GM11168 (cell line): ENCODE data around the gene PALM3.

Experiments
- in situ Hi-C: fragments of 300-500 bp; cut with MboI; formaldehyde crosslinking; loops from one replicate; pipeline ENCODE4 v1.12.0; 2022; ENCODE audit warnings: low sequenced_read_pairs; ENCODE audit not compliant: unreplicated experiment

Gene PALM3, protein sequence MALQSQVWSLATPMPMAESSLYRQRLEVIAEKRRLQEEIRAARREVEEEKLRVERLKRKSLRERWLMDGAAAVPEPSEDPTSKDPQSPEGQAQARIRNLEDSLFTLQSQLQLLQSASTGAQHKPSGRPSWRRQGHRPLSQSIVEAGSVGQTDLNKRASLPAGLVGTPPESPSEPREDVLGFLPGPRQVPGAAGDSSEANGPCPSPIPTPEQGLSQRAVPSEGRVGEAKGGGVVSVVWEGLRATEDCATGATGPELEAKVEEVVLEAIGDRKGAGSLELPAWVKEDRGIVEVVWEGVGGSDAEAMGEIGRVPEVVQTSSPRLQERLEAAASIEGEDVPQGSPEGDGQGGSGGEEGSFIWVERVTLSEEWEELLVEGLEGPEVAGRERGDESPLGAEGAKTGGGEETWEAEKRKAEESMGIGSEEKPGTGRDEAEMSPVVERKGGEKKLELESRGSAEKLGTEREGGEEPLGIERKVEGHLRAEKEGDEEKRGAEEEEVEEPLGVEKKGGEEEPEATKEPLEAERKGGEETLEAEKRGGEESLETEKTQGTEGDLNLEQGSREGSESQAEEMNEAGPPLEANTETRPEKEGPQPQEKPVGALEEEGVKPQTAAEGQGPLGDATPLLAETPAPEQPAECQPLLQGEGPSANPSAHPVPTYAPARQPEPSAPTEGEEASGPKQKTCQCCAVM

GRCh38 chr19:14061751-14062557 lies at the start of gene PALM3:
Gene PALM3 (minus strand): TSS chr19:14062076. CDS start chr19:14061980, 96 bp downstream.
- in situ Hi-C loops: no loop called here

GRCh38 chr19:14111486-14111885 lies 49.6 kb upstream of the PALM3 start:
- in situ Hi-C loops: no loop called here

GRCh38 chr19:14110650-14111049 lies 48.8 kb upstream of the PALM3 start:
- in situ Hi-C loops: no loop called here

DNA sequence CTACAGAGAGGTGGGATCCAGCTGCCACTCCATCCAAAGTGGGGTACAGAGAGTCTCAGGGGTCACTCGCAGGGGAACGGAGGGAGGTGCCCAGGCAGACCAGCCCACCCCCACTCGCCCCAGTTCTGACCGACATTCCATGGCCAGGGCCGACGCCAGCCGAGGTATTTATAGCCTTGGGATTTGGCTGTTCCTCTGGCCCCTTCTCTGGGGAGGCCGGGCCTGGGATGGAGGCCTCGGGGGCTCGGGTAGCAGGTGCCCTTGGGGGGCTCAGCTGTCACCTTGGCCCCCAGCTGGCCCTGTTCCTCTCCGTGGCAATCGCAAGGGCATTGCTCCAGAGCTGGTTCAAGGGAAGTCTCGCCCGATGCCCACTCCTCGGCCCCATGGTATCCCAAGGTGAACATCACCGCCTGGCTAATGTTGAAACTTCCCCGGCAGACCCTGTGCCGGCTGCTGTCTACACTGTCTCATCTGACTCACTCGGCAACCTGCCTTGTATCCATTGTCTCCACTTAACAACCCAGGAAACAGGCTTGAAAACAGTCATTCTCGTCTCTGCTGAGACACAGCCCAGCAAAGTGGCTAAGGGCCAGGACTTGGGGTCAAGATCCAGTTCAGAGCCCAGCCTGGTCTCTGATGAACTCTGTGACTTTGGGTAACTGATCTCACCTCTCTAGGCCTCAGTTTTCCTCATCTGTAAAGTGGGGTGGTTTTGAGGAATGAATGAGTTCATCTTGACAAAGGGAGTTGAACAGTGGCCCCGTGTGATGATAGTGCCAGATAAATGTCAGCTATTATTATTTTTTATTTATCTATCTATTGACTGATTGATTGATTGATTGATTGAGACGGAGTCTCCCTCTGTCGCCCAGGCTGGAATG lies 45.9 kb upstream of the PALM3 start:
- in situ Hi-C loops: no loop called here

GRCh38 chr19:14106840-14107239 lies 45.0 kb upstream of the PALM3 start:
- in situ Hi-C loops: no loop called here

GRCh38 chr19:14105680-14106079 lies 43.8 kb upstream of the PALM3 start:
- in situ Hi-C loops: no loop called here

DNA sequence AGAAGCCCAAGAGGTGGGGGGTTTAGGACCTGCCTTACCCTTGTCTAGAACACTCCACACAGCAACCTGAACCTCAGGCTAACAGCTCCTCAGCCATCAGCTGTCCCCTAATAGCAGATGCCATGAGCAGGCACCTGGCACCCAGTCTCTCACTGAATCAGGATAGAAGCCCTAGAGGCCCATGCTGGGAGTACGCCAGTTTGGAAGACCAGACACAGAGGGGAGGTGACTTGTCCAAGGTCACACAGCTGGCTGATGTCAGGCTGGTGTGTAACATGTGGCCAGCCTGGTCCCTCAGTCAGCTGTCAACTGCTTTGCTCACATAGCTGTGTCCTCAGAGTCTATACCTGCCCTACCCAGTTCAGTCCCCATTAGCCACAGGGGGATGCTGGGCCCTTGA lies 41.4 kb upstream of the PALM3 start:
- in situ Hi-C loops: no loop called here

GRCh38 chr19:14102756-14103155 lies 40.9 kb upstream of the PALM3 start:
- in situ Hi-C loops: no loop called here

GRCh38 chr19:14102102-14102696 lies 40.3 kb upstream of the PALM3 start:
- in situ Hi-C loops: no loop called here

DNA sequence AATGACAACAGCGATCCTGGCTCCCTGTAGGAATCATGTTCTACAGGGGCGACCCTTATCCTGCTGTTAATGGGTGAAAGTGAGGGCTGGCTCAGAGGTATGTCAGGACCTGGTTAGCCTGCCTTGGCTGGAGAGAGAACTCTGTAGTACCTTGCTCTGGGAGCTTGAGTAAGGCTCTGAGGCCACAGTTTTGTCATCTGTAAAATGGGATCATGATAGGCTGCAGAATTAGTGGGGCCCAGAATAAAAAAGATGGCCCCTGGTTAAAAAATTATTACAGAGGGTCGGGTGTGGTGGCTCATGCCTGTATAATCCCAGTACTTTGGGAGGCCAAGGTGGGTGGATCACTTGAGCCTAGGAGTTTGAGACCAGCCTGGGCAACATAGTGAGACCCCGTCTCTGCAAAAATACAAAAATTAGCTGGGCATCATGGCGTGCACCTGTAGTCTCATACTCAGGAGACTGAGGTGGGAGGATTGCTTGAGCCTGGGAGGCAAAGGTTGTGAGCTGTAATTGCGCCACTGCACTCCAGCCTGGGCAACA lies 39.2 kb upstream of the PALM3 start:
- in situ Hi-C loops: no loop called here

DNA sequence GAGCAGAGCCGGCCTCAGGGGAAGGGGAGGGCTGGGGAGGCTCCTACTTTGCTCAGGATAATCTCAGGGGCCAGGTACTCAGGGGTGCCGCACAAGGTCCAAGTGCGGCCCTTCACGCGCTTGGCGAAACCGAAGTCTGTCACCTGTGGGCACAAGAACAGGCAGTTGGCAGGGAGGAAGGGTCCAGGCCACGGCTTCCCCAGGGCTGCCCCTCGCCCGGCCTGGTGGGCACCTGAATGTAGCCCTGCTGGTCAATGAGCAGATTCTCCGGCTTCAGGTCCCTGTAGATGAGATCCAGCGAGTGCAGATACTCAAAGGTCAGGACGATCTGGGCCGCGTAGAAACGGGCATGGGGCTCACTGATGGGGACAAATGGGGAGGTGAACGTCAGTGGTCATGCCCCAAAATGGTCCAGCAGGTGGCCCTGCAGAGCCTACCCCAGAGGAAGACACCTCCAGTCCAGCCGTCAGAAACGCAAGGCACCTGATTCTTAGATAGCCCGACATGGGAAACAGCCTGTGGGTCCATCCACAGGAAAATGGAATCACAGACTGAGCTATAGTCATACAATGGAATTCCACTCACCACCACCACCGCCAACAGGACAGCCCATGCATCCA lies 35.8 kb upstream of the PALM3 start:
- in situ Hi-C loops: no loop called here

DNA sequence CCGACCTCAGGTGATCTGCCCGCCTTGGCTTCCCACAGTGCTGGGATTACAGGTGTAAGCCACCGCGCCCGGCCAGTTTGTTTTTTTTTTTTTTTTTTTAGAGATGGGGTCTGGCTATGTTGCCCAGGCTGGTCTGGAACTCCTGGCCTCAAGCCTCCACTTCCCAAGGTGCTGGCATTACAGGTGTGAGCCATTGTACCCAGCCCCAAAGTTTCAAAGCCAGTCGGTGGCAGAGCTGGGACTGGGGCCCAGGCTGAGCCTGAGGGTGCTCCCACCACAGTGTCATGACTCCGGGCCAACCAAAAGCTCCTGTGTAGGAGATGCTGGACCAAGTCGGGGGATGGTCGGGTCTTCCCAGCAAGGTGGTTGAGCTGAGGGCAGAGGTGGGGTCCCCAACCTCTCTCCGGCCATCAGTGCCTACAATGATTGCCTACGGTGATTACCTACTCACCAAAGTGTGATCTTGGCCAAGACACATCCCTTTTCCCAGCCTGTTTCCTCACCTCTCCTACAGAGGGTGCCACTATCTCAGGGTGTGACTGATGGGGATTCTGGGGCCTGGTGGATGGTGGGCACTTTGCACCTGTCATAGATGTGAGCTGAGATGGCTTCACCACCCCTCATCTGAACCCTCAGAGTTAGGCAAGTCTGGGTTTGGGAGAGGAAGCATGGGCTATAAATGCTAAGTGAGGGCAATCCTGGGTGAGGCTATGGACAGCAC lies 34.6 kb upstream of the PALM3 start:
- in situ Hi-C loops: no loop called here

DNA sequence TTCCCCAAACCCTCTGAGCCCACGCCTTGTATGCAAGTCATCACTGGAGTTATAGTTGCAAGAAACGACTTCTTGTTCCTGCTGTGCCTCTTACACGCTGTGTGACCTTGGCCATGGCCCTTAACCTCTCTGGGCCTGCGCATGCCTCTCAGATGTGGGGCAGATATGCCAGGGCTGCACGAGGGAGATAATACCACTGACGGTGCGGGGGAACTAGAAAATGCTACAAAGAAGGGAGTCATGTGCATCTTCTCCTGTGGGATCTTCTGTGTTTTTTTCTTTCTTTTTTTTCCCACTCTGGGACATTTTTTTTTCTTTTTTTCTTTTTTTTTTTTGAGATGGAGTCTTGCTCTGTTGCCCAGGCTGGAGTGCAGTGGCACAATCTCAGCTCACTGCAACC lies 33.0 kb upstream of the PALM3 start:
- in situ Hi-C loops: no loop called here

DNA sequence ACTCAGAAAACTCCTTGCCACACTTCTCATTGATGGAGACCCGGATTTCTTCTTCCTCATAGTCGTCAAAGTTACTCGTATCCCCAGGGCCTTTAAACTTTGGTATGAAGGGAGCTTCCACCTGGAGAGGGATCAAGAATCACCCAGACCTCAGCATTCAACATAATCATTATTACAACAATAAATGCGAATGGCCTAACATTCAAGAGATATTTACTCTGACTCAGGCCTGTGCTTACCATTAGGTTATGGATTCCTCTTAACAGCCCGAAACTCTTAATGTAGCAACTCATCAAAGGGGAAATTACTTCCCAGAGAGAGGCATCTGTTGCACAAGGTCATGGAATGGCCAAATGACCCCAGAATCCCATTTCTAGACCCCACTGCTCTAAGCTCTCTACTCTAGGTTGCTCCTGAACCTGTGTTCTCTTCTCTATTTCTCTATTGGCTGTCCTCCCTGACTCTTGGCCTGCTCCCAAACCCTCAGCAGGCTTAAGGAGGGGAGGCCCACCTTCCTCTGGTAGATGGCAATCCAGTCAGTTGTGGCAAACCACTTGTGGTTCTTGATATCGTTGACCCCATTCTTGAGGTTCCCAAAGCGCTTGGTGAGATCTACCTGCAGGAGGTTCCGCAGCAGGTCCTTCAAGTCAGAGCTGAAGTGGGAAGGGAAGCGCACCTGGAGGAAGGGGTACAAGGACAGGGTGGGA lies 31.4 kb upstream of the PALM3 start:
- in situ Hi-C loops: no loop called here

GRCh38 chr19:14091813-14092462 lies 30.1 kb upstream of the PALM3 start:
- in situ Hi-C loops: no loop called here

DNA sequence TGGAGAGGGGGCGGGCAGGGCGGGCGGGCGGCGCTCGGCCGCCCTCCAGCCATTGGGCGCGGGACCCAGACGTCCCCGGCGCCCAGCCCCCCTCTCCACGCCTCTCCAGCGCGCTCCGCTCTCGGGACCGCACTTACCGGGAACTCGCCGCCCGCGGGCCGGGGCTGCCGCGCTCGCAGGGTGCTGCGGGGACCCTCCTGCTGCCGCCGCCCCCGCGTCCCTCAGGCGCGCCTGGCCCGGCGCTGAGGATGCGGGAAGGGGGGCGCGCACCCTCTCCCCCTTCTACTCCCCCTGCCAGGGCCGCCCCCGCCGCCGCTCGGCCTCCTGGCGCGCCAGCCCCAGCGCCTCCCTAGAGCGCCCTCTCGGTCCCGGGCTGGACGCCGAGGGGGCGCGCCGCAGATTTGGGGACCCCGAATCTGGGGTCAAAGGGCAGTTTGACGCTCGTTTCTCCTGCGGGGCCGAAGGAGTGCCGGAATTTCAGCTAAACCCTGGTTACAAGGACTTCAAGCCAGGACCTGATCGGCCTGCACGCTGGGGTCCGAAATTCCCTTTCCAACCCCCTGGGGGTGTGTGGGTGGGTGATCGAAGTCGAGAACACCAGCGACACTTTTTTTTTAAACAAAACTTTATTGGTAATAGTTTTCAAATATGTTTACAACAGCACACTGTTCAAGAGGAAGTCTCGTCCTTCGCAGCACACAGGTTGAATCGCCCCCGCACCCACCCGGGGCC lies 29.4 kb upstream of the PALM3 start:
- in situ Hi-C loops: no loop called here
